Renal pelvis (tissue), 4 donors: Measurements from ENCODE around the gene DNAJC15. TPM values are rescaled to one million over a fixed set of nuclear protein-coding genes. Genes with fewer than 3 reads are reported as not detected.

Source experiments
- DNase-seq: peaks from one replicate; pipeline ENCODE4 v3.0.0-alpha.2; 2013
- polyA plus RNA-seq, 3 donors: library from polyadenylated mRNA; unstranded; fragments of 120-200 nt; gene quantifications; one replicate each; pipeline ENCODE4 v1.2.1, GENCODE V29; 2013; ENCODE audit not compliant: insufficient read length in 3 of 3

DNAJC15 gene
- polyA plus RNA-seq, 3 donors: 17.8 to 30.9 (median 30.4) TPM

DNA sequence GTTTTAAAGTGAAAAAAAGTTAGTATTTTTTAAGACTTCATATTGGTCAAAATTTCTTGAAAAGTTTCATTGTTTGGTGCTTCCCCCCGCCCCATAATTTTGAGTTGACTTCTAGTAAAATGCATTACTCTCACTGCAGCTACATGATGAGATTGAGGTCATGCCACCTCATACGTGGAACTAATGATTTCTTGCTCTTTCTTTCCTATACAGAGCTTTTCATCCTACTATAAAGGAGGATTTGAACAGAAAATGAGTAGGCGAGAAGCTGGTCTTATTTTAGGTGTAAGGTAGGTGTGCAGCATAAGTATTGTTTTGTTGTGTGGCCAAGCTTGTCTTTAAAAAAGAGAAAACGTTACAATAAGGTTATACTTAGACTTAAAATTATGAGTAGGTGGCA lies 55.0 kb downstream of the DNAJC15 start:
- no peak for DNase-seq

DNA sequence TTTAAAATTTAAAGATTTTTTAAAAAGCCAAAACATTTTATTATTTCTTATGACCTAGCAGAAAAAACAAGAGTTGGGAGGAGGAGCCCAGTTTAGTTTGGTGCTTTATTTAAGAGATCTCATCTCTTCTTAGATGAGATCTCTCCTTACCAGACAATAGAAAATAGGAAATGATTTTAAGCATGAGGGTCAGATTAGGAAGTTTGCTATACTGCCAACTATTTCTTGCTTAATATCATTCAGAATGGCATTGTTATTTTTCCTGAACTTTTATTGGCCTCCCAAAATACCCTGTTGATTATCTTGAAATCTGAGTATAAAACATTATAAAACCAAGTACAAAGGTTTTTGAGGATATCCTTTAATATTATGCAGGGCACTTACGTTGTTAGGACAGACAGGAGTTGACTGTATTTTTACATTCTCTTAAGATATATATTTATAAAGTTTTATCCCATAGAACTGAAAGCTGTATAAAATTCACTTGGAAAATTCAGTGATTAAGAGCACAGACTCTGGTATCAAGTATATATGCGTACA lies 56.1 kb downstream of the DNAJC15 start:
- DNase-seq: no peak

DNA sequence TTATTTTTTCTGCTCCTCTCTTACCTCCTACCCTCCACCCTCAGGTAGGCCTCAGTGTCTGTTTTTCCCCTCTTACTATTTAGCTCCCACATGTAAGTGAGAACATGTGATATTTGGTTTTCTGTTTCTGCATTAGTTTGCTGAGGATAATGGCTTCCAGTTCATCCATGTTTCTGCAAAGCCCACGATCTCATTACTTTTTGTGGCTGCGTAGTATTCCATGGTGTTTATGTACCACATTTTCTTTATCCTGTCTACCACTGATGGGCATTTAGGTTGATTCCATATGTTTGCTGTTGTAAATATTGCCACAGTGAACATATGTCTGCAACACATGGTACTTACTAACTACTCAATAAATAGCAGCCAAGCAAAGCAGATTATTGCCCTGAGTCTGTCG lies 56.8 kb downstream of the DNAJC15 start:
- no peak for DNase-seq

DNA sequence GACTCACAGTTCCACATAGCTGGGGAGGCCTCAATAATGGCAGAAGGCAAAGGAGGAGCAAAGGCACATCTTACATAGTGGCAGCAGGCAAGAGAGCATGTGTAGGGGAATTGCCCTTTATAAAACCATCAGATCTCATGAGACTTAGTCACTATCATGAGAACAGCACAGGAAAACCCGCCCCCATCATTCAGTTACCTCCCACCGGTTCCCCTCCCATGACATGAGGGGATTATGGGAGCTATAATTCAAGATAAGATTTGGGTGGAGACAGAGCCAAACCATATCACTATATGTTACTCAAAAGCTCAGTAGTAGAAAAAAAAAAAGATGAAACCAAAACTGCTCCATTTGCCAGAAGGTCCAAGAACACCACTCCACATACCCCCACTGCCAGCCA lies 58.5 kb downstream of the DNAJC15 start:
- no peak for DNase-seq

DNA sequence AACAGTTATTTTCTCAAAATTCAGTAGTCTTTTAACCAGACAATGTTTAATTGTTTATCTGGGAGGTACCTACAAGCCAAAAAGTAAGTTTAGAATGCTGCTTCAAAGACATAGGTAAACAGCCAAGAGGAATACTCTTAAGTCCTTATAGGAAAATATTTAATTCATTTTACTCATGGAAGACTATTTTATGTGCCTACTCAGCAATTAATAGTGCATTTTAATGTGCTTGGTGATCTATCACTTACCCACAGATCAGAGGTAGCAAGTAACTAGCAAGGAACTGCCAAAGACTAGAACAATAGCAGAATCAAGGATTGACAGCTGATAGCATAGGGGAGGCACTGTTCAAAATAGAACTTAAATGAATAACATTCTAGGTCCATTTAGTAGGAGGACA lies 60.4 kb downstream of the DNAJC15 start:
- DNase-seq: no peak

DNA sequence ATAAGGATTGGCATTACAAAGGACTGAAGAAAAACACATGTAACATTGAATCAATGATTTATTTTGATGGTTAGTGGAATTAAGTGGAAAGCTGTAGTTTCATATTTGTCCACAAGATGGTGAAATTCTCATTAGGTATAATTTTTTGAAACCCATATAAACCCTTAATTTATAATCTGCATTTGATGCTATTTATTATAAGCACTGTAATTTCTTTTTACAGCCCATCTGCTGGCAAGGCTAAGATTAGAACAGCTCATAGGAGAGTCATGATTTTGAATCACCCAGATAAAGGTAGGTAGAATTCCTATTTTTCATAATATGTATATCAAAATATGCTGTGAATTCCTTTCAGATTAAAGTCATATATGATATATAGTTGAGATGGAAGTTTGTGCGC lies 62.2 kb downstream of the DNAJC15 start:
- DNase-seq: no peak

DNA sequence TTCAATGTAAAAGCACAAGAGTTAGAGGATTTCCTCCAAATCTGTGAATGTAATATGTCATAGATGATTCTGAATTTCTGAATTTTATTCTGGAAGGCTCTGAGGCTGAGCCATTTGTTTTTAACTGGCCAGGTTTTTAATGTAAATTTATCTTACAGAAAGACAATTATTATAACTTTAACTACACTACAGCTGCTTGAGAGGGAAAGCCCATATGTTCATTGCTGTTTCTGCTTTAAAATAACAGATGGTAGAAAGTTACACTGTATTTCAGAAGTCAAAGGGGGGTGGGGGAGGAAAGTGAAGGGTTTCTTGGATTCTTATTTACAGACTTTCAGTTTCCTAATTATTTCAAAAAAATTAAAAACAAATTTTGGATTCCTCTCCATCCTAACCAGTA lies 62.8 kb downstream of the DNAJC15 start:
- no peak for DNase-seq

DNA sequence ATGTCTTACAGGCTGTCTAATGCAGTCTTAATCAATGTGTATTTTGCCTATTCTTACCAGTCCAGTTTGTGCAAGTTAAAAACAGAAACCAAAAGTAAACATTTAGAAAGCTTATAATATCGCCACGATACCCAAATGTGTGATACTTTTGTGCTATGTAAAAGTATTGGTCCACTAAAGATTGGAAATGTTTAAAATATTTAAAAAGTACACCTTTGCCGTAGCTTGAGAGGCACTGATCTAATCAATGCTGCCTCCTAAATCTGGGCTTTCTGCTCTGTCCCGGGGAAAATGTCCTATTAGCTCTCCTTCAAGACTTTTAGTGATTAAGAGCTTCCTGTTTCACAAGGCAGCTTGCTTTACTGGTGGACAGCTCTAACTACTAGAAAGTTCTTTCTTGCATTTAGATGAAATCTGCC lies 64.7 kb downstream of the DNAJC15 start:
- DNase-seq: no peak

DNA sequence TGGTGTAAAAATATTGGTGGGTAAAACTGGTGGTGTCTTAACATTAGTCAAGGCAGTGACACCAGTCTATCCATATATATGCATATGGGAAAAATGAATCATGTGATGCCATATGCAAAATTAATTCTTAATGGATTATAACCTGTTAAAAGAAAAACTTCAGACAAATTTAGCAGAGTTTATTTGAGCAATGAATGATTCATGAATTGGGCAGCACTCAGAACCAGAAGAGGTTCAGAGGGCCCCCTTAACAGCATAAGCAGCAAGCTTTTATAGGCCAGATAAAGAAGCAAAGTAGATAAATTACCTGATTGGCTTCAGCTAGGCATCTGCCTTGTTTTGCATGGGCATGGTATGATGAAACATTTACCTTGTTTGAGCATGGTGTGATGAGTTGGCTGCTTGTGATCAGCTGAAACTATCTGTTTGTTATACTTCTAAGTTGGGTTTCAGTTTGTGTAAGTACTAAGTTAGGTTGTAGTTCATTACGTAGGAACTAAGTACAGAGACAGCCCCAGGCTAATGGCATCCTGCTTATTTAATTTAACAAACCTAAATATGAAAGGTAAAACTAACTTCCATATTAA lies 66.6 kb downstream of the DNAJC15 start:
- no peak for DNase-seq

DNA sequence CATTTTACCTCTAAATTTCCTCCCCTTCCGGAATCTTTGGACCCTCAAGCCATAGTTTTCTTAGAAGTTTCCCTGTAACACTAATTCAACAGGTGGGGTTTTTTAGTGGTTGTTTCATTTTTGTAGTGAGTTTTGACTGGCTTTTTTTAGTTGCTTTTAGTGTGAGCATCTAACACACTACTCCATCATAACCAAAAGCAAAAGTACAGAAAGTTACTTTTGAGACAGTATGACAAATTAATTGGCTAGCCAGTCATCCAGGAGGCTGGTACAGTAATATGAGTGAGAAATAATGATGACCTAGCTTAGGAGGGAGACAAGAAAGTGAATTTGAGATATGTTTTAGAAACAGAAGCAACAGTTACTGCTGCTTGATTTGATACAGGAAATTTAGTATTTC lies 71.5 kb downstream of the DNAJC15 start:
- DNase-seq: no peak

DNA sequence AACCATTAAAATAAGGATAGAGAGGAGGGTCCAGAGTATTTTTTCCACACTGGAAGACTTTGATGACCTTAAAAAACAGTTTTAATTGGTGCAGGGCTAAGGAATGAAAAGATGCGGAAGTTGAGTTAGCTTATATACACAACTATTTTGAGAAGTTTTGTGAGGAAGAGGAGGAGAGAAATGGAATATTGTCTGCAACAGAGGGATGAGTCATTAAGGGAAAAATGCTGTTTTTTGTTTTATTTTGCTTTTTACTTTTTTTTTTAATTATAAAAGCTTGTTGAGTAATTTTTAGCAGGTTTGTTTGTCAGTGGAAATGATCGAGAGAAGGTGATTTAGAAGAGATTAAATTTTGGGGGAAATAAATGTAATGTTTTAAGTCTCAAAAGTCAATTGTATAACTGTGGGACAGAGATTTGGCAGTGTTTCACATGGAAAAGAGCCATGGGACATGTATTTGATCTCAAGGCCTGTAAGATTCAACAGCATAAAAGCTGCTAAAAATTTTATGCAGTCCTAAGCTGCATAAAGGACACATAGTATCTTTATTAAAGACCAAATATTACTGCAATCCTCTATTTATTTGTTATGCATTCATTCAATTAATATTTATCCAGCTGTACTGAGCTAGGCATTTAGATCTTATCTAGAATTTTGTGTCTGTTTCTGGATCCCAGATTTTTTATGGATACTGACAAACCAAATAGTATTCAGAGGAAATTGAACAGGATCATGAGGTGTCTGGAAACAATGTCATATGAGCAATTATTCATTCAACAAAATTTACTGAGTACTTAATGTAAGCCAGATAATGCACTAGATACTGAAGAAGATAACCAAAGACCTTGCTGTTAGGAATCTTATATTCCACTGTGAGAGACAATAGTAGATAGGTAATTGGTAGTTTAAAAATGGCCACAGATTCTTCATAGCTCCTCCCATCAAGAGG lies 72.7 kb downstream of the DNAJC15 start:
- no peak for DNase-seq

DNA sequence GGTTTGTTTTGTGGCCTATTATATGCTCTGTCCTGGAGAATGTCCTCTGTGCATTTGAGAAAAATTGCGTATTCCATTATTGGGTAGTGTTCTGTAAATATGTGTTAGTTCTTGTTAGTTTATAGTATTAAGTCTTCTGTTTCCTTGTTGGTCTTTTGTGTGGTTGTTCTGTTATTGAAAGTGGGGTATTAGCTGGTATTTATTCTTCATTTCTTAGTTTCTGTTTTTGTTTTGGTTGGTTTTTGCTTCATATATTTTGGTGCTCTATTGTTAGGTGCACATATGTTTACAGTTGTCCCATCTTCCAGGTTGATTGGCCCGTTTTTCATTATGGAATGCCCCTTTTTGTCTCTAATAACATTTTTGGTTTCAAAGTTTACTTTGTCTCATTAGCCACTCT lies 77.3 kb downstream of the DNAJC15 start:
- DNase-seq: no peak

DNA sequence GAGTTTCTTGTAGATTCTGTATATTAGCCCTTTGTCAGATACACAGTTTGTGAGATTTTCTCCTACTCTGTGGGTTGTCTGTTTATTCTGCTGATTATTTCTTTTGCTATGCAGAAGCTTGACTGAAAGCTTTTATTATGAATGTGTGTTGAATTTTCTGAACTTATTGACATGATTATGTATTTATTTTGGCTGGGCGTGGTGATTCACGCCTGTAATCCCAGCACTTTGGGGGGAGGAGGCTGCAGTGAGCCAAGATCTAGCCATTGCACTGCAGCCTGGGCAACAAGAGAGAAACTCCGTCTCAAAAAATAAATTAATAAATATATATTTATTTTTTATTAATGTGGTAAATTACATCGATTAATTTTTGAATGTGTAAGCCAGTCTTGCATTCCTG lies 78.9 kb downstream of the DNAJC15 start:
- no peak for DNase-seq

DNA sequence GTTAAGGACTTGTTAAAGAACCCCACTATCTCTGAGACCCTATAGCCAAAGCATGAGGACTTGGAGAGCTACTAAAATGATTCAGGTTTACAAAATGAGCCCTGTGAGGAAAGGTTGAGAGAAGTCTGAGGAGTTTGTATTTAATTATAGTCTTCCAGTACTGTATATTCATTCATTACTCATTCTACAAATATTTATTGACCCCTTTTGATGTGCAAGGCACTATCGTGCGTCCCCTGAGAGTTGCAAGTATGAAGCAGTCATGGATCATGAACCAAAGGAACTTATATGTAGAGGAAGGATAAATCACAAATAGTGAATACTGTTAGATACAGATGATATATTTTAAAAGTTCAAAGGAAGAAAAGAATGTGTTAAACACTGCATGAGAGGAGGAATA lies 84.4 kb downstream of the DNAJC15 start:
- DNase-seq: no peak

DNA sequence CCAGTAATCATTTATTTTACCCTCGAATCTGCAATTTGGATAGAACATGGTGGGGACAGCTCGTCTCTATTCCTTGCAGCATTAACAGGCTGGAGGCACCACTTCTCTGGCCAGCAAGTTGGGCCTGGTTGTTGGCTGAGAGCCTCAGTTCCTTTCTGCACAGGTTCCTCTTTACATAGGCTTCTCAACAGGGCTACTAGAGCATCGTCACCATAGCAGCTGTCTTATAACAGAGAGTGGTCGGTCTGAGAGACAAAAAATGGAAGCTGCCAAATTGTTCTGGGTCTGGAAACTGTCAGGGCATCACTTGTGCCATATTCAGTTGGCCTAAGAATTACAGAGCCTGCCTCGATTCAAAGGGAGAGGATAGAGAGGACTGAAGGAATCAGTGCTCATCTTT lies 86.7 kb downstream of the DNAJC15 start:
- DNase-seq: no peak

DNA sequence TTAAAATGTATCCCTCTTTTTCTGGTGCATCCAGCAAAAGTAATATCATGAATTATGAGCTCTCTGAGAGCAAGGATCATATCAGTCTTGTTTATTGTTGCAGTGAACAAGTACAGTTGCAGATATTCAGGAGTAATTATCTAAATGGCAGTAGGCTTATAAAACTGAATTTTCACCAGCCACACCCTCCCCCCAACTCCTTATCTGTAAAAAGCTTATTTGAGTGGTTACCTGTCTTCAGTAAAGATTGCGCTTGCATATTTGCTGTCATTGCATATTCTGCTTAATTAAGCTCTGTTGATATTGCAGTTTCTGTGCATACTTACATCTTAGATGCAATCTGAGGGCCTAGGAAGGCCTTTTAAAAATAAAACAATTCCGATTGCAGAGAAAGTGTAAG lies 87.3 kb downstream of the DNAJC15 start:
- no peak for DNase-seq

DNA sequence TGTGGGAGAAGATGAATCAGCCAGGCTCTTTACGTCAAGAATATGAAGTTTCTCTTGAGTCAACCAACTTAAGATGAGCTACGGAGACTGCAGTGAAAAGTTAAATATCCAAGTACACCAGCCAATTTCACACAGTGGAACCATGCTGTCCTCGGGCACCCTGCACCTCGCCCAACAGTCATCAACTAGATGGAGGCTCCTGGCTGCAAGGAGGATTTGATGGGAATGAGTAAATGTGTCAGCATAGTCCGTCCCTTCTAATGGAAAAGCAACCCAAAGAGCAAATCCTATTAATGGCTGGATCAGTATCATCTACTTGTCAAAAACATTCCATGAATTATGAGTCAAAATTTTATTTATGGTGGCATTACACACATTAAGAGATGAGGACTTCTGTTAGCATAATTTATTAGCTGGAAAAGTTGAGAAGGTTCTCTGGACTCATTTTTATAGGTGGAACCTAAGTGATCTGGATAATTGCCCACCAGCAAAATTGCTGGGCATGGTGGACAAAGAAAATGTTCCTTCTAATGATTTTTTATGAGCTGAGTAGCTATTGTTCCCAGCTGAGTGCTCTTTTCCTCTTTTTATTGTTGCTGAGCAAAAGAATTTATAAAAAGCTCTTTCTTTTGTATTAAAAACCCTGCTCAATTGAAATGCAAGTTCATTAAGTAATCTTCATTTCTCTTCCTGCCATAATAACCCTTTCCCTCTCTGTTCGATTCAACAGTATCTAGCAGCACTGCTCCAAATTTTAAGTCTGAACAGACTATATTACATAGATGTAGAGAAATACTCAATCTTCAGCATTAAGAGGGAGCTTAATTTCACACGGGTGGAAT lies 88.4 kb downstream of the DNAJC15 start:
- DNase-seq: no peak

DNA sequence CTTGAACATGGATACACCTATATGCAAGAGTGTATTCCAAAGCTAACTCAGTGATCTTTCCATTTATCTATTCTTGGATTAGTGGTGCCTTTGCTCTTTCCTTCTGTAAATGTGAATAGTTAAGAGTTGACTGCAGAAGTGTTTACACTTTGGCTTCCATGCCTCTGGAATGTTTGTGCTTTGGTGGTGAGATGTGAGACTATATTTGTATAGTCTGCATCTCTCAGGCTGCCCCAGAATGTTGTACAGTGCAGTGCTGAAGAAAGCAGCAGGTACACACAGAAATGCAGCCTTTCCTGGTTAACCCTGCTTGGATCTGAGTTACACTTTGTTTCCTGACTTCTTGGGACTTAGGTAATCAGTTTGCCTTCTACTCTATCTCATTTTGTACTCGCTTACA lies 90.2 kb downstream of the DNAJC15 start:
- DNase-seq: no peak

DNA sequence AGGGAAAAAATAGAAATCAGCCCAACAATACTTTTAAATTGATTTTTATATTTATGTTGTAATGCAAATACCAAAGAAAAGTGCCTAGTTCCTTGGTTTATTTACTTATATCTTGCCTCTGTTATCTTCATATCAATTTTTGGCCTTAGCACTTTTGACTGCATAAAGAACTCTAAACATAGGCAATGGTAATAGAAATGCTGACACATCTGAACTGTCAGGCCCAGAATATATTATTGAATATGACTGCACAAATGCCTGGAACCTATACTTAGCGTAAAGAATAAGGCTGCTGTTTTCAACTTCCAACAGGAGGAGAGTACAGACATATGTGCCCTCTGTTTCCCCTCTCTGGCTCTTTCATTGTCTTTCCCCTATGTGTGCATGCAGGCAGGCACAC lies 91.1 kb downstream of the DNAJC15 start:
- no peak for DNase-seq

DNA sequence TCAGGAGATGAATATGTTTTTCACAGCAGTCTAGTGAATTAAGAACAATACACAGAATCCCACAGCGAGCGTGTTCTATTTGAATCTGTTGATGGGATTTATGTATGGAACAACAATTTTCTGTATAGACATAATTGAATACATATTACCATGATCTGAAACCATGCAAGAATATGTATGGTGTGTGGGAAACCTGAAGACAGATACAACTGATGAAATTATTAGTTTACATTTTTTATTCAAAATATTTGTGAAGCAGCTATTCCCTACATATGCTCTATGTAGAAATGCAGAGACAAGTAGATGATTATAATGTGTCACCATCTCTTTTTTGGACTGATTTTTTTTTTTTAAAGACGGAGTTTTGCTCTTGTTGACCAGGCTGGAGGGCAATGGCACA lies 91.8 kb downstream of the DNAJC15 start:
- no peak for DNase-seq

DNA sequence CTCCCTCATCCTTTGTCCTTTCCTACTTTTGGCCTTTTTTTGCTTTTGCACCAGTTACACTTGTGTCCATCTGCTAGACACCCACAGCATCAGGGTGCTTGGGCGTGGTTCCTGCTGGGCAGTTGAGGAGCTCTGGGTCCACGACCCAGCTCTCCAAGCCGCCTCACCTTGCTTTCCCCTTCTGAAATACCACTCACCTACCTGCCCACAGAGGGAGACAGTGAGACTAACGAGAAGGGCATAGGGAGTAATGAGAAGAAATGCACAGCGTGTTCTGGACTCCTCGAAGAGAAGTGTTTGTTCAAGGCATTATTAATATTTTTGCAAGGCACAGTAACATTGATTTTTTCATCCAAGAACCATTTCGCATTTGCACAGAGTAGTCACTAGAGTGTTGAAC lies 92.9 kb downstream of the DNAJC15 start:
- DNase-seq: no peak

DNA sequence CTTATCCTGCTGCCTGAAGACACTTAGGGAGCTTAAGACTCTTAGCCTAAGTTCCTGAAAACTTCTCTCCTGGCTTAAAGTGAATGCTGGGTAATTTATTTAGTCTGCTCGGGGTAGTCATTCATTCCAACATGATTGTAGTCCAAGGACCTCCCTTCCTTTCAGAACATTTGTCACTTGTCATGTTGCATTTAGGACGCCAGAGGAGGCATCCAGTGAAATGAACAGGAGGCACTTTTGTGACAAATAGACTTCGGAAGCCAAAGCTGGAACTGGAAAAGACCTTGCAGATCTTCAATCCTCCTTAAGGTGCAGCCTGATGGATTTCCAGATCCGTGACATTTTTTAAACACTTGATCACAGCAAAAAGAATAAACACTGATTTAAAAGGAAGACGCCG lies 95.1 kb downstream of the DNAJC15 start:
- no peak for DNase-seq
